ENCODE data around the gene HIBADH.
"Not testable (repeated sequence)": the region's sequence is repeated elsewhere in the genome, so short reads cannot be mapped to it uniquely, and the experiment has no call there.

Gene HIBADH

DNA sequence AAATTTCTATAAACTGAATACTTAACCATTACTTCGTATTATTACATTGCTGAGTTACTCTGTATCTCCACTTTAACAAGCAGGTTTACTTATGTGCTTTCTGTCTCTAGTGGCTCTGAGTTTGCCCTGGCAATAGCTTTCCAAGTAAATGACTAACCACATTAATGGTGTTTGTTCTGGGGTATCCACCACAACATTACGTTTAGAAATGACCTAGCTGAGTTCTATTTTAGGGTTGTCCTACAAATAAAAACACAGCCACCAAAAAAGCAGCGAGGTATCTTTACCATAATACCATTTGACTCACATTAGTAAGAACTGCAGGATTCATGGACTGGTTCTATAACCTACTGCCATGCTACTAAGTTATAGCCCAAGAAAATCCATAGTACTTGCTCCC is 83.1 kb downstream of the HIBADH start:
- H3K27me3 Mint-ChIP-seq (ENCODE audit: low read depth), result peaks cover 7% of the 10 kb centered on the region
- no peak overlapping the region for H3K27ac Mint-ChIP-seq
- no peaks in the 10 kb centered on the region for H3K36me3 Mint-ChIP-seq (ENCODE audit: low read depth)
- H3K9me3 Mint-ChIP-seq, result no peaks in the 10 kb centered on the region
- no peaks in the 10 kb centered on the region for H3K4me1 Mint-ChIP-seq (ENCODE audit: low read depth)
- no peak overlapping the region for H3K4me3 Mint-ChIP-seq

DNA sequence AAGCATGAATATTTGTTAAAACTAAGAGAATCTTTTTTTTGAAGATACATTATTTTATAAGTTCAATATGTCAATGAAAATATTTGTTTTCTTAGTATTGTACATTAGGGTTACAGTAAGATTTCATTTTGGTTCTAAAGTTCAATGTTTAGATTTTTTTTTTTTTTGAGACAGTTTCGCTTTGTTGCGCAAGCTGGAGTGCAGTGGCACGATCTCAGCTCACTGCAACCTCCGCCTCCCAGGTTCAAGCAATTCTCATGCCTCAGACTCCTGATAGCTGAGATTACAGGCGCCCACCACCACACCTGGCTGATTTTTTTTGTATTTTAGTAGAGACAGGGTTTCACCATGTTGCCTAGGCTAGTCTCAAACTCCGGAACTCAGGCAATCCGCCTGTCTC is 84.5 kb downstream of the HIBADH start:
- H3K4me3 Mint-ChIP-seq; H3K4me1 Mint-ChIP-seq (ENCODE audit: low read depth); H3K36me3 Mint-ChIP-seq (ENCODE audit: low read depth); H3K9me3 Mint-ChIP-seq; H3K27ac Mint-ChIP-seq: not testable (repeated sequence)
- H3K27me3 Mint-ChIP-seq (ENCODE audit: low read depth), result peaks cover 10% of the 10 kb centered on the region

DNA sequence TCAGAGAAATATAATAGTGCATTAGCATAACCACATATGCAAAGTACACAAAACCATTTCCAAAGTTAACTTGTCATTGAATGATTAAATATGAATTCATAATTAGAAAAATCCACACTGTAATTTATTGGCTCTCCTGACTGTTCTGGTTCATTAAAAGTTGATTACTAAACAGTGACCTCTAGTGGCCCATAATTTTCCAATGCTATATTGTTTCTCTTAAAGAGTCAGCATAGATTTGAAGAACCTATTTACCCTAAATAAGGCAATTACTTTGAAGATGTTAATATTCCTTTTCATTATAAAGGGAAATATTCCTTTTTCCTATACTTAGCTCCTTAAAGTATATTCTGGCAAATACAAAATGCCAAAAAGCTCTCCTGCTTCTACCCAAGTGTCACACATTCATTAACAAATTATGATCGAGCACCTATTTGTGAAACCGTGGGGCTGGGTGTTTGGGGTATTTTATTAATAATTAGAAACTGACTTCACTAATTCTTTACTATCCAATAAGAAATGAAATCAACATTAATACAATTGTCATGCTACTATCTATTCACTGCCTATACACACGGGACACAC is 86.2 kb downstream of the HIBADH start:
- H3K27ac Mint-ChIP-seq, result no peak overlapping the region
- H3K36me3 Mint-ChIP-seq (ENCODE audit: low read depth), result no peaks in the 10 kb centered on the region
- no peak overlapping the region for H3K4me3 Mint-ChIP-seq
- no peaks in the 10 kb centered on the region for H3K4me1 Mint-ChIP-seq (ENCODE audit: low read depth)
- no peaks in the 10 kb centered on the region for H3K9me3 Mint-ChIP-seq
- peaks cover 10% of the 10 kb centered on the region for H3K27me3 Mint-ChIP-seq (ENCODE audit: low read depth)

- H3K4me3 Mint-ChIP-seq, result no peak overlapping the region
Observed at GRCh38 chr7:27575613-27576012, 87.1 kb downstream of the HIBADH start.

DNA sequence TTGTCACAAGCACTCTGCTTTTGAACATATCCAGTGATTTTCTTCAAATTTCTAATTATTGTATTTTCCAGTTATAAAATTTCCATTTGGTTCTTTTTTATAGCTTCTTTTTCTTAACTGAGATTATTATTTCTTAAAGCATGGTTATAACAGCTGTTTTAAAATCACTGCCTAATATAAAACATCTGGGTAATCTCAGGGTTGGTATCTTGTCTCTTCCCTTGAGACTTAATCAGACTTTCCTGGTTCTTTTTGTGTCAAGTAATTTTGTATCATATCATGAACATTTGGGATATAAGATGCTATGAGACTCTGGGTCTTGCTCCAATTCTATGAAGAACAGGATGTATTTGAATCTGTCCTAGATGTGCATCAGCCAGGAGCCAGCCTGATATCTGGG is 93.6 kb downstream of the HIBADH start:
- H3K27ac Mint-ChIP-seq, result no peak overlapping the region
- H3K9me3 Mint-ChIP-seq, result no peaks in the 10 kb centered on the region
- no peaks in the 10 kb centered on the region for H3K4me1 Mint-ChIP-seq (ENCODE audit: low read depth)
- no peaks in the 10 kb centered on the region for H3K36me3 Mint-ChIP-seq (ENCODE audit: low read depth)
- no peak overlapping the region for H3K4me3 Mint-ChIP-seq
- peaks cover 4% of the 10 kb centered on the region for H3K27me3 Mint-ChIP-seq (ENCODE audit: low read depth)

More at GRCh38 chr7:27575613-27576012, 87.1 kb downstream of the HIBADH start:
- Mint-ChIP-seq H3K27me3 (ENCODE audit: low read depth) (peaks cover 6% of the 10 kb centered on the region), H3K9me3 (no peaks in the 10 kb centered on the region), H3K36me3 (ENCODE audit: low read depth) (no peaks in the 10 kb centered on the region), H3K4me1 (ENCODE audit: low read depth) (no peaks in the 10 kb centered on the region), H3K27ac (no peak overlapping the region)

- Mint-ChIP-seq H3K9me3 (no peaks in the 10 kb centered on the region), H3K36me3 (ENCODE audit: low read depth) (no peaks in the 10 kb centered on the region), H3K4me3 (no peak overlapping the region), H3K27me3 (ENCODE audit: low read depth) (no peaks in the 10 kb centered on the region), H3K4me1 (ENCODE audit: low read depth) (no peaks in the 10 kb centered on the region), H3K27ac (no peak overlapping the region)
Observed at GRCh38 chr7:27567266-27567665, 95.4 kb downstream of the HIBADH start.

DNA sequence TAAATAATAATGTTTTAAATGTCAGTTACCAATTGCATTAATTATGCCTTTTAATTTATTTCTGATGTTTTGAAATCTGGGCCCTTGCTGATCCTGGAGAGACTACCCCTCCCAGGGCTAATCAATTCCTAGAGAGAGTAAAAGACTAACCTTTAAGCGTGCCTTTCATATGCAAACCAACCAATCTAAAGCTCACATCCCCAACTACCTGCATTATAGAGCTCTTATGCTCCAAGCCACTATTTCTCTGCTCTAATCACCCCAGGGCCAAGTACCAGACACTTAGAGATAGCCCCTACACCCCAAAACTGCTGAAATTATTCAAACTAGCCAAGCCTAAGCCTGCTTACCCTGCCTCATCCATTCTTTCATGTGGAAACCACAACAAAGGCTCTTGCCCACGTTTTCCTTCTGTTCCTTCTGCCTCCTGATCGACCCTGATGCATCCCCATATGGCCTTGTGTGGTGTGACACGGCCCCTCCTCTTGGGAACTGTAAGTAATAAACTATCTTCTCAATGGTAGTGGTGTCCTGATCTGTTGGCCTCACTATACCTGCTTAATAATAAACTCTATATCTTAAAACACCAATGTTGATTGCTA is 97.7 kb downstream of the HIBADH start:
- Mint-ChIP-seq H3K4me1 (ENCODE audit: low read depth) (no peaks in the 10 kb centered on the region), H3K4me3 (no peak overlapping the region), H3K27me3 (ENCODE audit: low read depth) (no peaks in the 10 kb centered on the region)

GRCh38 chr7:27560706-27561235 is 101.9 kb downstream of the HIBADH start:
- no peaks in the 10 kb centered on the region for H3K9me3 Mint-ChIP-seq
- H3K36me3 Mint-ChIP-seq (ENCODE audit: low read depth), result no peaks in the 10 kb centered on the region
- no peaks in the 10 kb centered on the region for H3K27me3 Mint-ChIP-seq (ENCODE audit: low read depth)
- no peak overlapping the region for H3K27ac Mint-ChIP-seq
- no peak overlapping the region for H3K4me3 Mint-ChIP-seq
- H3K4me1 Mint-ChIP-seq (ENCODE audit: low read depth), result no peaks in the 10 kb centered on the region

More for the DNA sequence above, 97.7 kb downstream of the HIBADH start:
- Mint-ChIP-seq H3K9me3 (no peaks in the 10 kb centered on the region), H3K36me3 (ENCODE audit: low read depth) (no peaks in the 10 kb centered on the region), H3K27ac (no peak overlapping the region)

GRCh38 chr7:27555670-27556069 is 107.0 kb downstream of the HIBADH start:
- Mint-ChIP-seq H3K4me1 (ENCODE audit: low read depth) (no peaks in the 10 kb centered on the region), H3K27me3 (ENCODE audit: low read depth) (no peaks in the 10 kb centered on the region), H3K4me3 (no peak overlapping the region), H3K27ac (no peak overlapping the region), H3K36me3 (ENCODE audit: low read depth) (no peaks in the 10 kb centered on the region), H3K9me3 (no peaks in the 10 kb centered on the region)

GRCh38 chr7:27554826-27555225 is 107.9 kb downstream of the HIBADH start:
- Mint-ChIP-seq H3K36me3 (ENCODE audit: low read depth) (no peaks in the 10 kb centered on the region), H3K27me3 (ENCODE audit: low read depth) (no peaks in the 10 kb centered on the region), H3K4me1 (ENCODE audit: low read depth) (no peaks in the 10 kb centered on the region), H3K9me3 (no peaks in the 10 kb centered on the region), H3K27ac (no peak overlapping the region), H3K4me3 (no peak overlapping the region)

DNA sequence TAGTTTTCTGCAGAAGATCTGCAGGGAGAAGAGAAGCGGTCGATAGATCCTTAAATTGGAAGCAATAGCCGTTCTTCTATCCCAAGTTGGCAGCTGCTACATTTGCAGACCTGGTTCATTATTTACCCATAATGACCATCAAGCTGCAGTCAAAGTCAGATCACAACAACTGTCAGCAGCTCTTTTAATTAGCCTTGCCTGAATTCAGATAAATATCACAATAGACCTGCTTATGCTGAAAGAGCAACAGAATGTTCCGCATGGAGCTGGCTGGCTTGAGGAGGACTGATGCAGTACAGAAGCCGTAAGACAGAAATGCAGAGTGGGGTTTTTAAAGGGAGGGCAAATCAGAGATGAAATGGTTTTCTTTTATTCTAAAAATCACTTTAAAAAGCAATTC is 109.4 kb downstream of the HIBADH start:
- Mint-ChIP-seq H3K4me1 (ENCODE audit: low read depth) (no peaks in the 10 kb centered on the region), H3K9me3 (no peaks in the 10 kb centered on the region), H3K4me3 (no peak overlapping the region), H3K36me3 (ENCODE audit: low read depth) (no peaks in the 10 kb centered on the region), H3K27me3 (ENCODE audit: low read depth) (no peaks in the 10 kb centered on the region), H3K27ac (no peak overlapping the region)

- H3K27me3 Mint-ChIP-seq (ENCODE audit: low read depth), result no peaks in the 10 kb centered on the region
- H3K4me1 Mint-ChIP-seq (ENCODE audit: low read depth), result no peaks in the 10 kb centered on the region
- no peak overlapping the region for H3K27ac Mint-ChIP-seq
Observed at GRCh38 chr7:27551803-27552400, 110.8 kb downstream of the HIBADH start.

GRCh38 chr7:27549606-27550005 is 113.1 kb downstream of the HIBADH start:
- Mint-ChIP-seq H3K9me3 (no peaks in the 10 kb centered on the region), H3K4me1 (ENCODE audit: low read depth) (no peaks in the 10 kb centered on the region), H3K4me3 (no peak overlapping the region), H3K36me3 (ENCODE audit: low read depth) (no peaks in the 10 kb centered on the region), H3K27me3 (ENCODE audit: low read depth) (no peaks in the 10 kb centered on the region), H3K27ac (no peak overlapping the region)

More at GRCh38 chr7:27551803-27552400, 110.8 kb downstream of the HIBADH start:
- Mint-ChIP-seq H3K36me3 (ENCODE audit: low read depth) (no peaks in the 10 kb centered on the region), H3K9me3 (no peaks in the 10 kb centered on the region), H3K4me3 (no peak overlapping the region)

GRCh38 chr7:27548304-27548703 is 114.4 kb downstream of the HIBADH start:
- no peak overlapping the region for H3K27ac Mint-ChIP-seq

DNA sequence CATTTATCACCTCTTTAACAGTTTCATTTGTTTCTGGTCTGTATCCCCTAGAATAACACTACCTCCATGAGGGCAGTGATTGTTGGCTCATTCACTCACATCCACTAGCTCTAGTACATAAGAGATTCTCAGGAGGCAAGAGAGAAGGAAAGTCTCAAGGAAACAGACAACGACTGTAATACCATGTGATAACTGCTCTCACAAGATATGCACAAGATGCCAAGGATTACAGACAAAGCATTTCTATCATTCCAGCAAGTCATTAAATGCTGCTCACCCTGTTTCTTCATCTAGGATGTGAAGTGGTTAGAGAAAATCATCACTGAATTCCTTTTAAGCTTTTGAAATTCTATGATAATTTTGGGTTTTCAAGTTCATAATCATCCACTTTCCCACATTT is 115.3 kb downstream of the HIBADH start:
- H3K36me3 Mint-ChIP-seq (ENCODE audit: low read depth), result no peaks in the 10 kb centered on the region
- no peak overlapping the region for H3K27ac Mint-ChIP-seq

More at GRCh38 chr7:27548304-27548703, 114.4 kb downstream of the HIBADH start:
- H3K9me3 Mint-ChIP-seq, result no peaks in the 10 kb centered on the region
- H3K4me1 Mint-ChIP-seq (ENCODE audit: low read depth), result no peaks in the 10 kb centered on the region
- no peaks in the 10 kb centered on the region for H3K36me3 Mint-ChIP-seq (ENCODE audit: low read depth)
- H3K4me3 Mint-ChIP-seq, result no peak overlapping the region
- H3K27me3 Mint-ChIP-seq (ENCODE audit: low read depth), result no peaks in the 10 kb centered on the region

More for the DNA sequence above, 115.3 kb downstream of the HIBADH start:
- no peak overlapping the region for H3K4me3 Mint-ChIP-seq
- no peaks in the 10 kb centered on the region for H3K4me1 Mint-ChIP-seq (ENCODE audit: low read depth)
- H3K27me3 Mint-ChIP-seq (ENCODE audit: low read depth), result no peaks in the 10 kb centered on the region
- no peaks in the 10 kb centered on the region for H3K9me3 Mint-ChIP-seq

Data from T-helper 1 cell treated with Interleukin-12 subunit alpha and Interleukin-12 subunit beta and Interleukin-4 antibody, amounts not matched to agents 30 μg/mL and 1 μg/mL, for 36 hours (primary cell).